GM06990 (cell line): Measurements from ENCODE around the gene SP6.

Experiments used
- DNase-seq: peaks from one replicate; pipeline ENCODE4 v3.0.0-alpha.2; 2011; ENCODE audit not compliant: insufficient read length; ENCODE audit errors: extremely low read depth
- H3K27me3 ChIP-seq: replicated peaks from 2 replicates; pipeline ENCODE4 v1.6.0; 2011; ENCODE audit warnings: low read length; ENCODE audit not compliant: control insufficient read depth, insufficient read depth
- H3K36me3 ChIP-seq: 2 replicates; pipeline ENCODE4 v1.5.1; 2011; ENCODE audit warnings: low read length; ENCODE audit not compliant: control insufficient read depth, insufficient read depth
- H3K4me3 ChIP-seq: replicated peaks from 2 replicates; pipeline ENCODE4 v1.5.1; 2011; ENCODE audit warnings: low read depth, mild to moderate bottlenecking, control low read depth, low read length
- TF ChIP-seq, protein P1 (sequence below): IDR thresholded peaks from 2 replicates; pipeline ENCODE4 v1.5.1; 2011; ENCODE audit warnings: low read length, control low read depth, mild to moderate bottlenecking, inconsistent platforms; ENCODE audit not compliant: insufficient read depth, poor library complexity, severe bottlenecking

The SP6 gene

DNA sequence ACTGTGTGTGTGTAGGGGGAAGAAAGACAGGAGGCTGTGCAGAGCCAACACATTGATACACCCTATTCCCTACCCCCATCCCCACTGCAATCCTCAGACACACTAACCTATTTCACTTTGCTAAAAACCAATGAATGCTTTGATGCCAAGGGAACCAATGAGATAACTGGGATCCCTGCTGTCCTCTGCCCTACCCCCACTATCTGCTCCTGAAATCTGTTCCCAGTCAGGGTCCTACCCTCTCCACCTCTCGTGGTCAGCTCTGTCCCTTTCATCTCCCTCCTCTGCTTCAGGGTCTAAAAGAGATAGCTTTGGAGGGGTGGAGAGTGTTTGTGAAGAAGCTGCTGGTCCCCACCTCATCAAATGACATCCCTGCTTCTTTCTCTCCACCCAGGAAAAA, 19.1 kb upstream of the SP6 start:
- TF ChIP-seq, protein P1, sequence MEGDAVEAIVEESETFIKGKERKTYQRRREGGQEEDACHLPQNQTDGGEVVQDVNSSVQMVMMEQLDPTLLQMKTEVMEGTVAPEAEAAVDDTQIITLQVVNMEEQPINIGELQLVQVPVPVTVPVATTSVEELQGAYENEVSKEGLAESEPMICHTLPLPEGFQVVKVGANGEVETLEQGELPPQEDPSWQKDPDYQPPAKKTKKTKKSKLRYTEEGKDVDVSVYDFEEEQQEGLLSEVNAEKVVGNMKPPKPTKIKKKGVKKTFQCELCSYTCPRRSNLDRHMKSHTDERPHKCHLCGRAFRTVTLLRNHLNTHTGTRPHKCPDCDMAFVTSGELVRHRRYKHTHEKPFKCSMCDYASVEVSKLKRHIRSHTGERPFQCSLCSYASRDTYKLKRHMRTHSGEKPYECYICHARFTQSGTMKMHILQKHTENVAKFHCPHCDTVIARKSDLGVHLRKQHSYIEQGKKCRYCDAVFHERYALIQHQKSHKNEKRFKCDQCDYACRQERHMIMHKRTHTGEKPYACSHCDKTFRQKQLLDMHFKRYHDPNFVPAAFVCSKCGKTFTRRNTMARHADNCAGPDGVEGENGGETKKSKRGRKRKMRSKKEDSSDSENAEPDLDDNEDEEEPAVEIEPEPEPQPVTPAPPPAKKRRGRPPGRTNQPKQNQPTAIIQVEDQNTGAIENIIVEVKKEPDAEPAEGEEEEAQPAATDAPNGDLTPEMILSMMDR: no peak

DNA sequence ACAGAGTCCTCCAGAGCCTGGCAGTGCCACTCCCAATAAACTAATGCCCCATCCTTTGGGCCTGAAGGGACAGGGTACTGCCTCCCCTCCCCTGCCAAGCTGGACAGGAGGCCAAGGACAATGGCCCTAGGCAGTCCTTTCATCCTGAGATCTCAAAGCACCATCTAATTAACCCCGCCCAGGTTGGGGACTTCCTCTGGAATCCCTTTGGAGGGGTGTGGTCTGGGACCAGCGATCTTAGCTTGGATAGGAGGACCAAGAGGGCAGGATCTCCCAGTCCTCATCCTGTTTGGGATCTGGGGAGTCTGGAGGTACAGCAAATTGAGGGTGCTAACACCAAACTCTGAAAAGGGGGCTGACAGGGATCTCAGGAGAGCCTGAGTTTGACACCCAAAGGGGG, 18.2 kb upstream of the SP6 start:
- Histone ChIP-seq H3K36me3 (no peaks in the 10 kb centered on the region), H3K4me3 (no peak overlapping the region), H3K27me3 (peaks cover 3% of the 10 kb centered on the region)
- TF ChIP-seq, protein P1: no peak
- no peak for DNase-seq

More for the DNA sequence above, 19.1 kb upstream of the SP6 start:
- no peak for DNase-seq
- Histone ChIP-seq H3K36me3 (no peaks in the 10 kb centered on the region), H3K27me3 (peaks cover 3% of the 10 kb centered on the region), H3K4me3 (no peak overlapping the region)

DNA sequence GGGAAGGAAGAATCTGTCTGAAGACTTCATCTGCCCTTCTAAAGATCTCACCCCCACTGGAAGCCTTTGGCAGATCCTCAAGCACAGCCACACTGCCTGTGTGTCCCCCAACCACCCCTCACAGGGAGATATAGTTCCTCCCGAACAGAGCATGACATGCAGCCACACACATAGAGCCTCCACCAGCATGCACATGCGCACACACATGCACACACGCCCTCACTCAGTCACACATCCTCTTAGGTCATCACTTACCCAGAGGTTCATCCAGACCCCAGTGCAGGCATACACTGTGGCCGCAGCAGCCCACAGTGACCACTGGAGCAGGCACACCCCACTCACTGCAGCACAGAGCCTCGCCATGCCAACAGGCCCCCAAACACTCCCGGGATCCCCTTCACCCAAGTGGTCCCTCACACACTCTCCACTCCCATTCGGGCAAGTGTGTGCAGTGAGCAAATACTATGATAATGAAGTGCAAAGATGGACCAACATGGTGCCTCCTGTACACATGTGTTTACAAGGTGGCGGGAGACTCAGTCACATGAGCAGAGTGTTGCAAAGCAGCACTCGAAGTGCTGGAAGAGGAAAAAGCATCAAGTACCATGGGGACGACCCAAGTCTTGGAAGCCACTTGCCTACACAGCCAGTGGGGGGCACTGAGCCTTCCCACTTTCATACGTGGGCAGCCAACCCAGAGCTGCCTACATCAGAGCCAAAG, 17.0 kb upstream of the SP6 start:
- DNase-seq: no peak
- H3K36me3 ChIP-seq: no peaks in the 10 kb centered on the region
- TF ChIP-seq, protein P1: no peak
- H3K27me3 ChIP-seq: peaks cover 3% of the 10 kb centered on the region
- no peak overlapping the region for H3K4me3 ChIP-seq

DNA sequence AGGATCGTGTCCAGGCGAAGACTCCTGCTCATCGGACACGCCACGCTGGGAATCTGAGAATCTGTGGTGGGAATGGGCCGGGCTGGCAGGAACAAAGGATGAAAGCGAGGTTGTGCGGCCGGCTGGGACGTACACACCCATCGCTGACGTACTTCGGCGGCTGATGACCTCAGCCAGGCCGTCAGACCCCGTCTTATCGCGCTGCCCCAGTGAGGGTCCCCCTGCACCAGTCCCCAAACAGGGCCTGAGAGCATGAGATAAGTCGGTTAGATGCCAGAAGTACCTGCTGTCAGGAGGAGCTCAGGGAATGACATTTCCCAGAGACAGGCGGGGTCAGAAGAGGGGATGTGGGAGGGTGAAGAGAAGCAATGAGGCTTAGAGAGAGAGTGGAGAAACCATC, 16.0 kb upstream of the SP6 start:
- no peak for DNase-seq
- TF ChIP-seq, protein P1: no peak
- Histone ChIP-seq H3K4me3 (no peak overlapping the region), H3K27me3 (peaks cover 3% of the 10 kb centered on the region), H3K36me3 (no peaks in the 10 kb centered on the region)

DNA sequence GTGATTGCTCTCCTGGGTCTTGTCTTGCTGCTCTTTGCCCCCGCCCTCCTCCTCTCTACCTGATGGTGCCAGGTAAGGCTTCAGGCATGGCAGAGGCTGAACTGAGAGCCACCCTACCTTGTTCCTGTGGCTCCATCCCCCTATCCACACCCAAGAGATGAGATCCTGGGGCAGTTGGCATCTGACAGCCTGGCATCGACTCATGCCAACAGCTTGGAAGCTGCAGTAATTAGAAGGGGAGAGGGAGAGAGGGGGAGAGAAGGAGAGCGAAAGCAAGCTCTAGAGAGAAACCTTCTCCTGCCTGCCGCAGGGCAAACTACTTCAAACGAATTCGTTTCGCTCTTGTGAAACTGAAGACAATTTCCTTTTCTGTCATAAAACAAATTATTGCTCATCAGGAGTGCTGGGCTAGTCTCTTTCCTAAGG, 13.8 kb upstream of the SP6 start:
- Histone ChIP-seq H3K36me3 (no peaks in the 10 kb centered on the region), H3K4me3 (no peak overlapping the region), H3K27me3 (peaks cover 2% of the 10 kb centered on the region)
- no peak for DNase-seq
- TF ChIP-seq, protein P1: no peak
